Measurements from ENCODE around the gene LCN9. TPM values are rescaled to one million over a fixed set of nuclear protein-coding genes. Genes with fewer than 3 reads are reported as not detected.

LCN9 gene
- total and polyA plus RNA-seq, 2 donors from 2014 or later: not detected

DNA sequence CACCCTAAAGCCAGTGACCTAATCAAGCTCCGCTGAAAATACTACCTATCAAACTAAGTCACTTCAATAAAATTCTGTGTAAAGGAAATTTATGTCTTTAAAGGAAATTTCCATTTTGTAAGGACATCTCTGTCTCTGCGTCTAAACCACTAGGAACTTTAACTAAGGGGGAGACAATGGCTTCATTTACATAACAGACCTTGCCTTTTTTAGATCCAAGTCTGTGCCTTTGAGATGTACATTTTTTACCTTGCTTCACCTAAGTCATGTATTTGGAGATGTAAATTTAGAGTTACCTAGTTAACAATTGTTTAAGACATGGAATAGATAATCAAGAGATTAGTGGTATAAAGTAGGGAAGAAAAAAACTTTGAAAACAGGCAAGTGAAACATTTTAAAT is 13.6 kb upstream of the LCN9 start:
- no peaks in the 10 kb centered on the region for H3K27me3 ChIP-seq (ENCODE audit: control insufficient read depth, insufficient read depth, low read length)
- TF ChIP-seq, protein P1, sequence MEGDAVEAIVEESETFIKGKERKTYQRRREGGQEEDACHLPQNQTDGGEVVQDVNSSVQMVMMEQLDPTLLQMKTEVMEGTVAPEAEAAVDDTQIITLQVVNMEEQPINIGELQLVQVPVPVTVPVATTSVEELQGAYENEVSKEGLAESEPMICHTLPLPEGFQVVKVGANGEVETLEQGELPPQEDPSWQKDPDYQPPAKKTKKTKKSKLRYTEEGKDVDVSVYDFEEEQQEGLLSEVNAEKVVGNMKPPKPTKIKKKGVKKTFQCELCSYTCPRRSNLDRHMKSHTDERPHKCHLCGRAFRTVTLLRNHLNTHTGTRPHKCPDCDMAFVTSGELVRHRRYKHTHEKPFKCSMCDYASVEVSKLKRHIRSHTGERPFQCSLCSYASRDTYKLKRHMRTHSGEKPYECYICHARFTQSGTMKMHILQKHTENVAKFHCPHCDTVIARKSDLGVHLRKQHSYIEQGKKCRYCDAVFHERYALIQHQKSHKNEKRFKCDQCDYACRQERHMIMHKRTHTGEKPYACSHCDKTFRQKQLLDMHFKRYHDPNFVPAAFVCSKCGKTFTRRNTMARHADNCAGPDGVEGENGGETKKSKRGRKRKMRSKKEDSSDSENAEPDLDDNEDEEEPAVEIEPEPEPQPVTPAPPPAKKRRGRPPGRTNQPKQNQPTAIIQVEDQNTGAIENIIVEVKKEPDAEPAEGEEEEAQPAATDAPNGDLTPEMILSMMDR (IDR thresholded peaks at IDR 0.05; ENCODE audit: borderline replicate concordance, extremely low read depth, insufficient read depth): no peak
- H3K9ac ChIP-seq (ENCODE audit: low read length in 3 of 3): no peak overlapping the region
- DNase-seq (no peak), FAIRE-seq (no peak)
- no peak overlapping the region for H3K27ac ChIP-seq (ENCODE audit: low read depth in 2 of 2, low read length in 2 of 2)
- no peaks in the 10 kb centered on the region for H3K4me1 ChIP-seq (ENCODE audit: control insufficient read depth in 2 of 3, insufficient read depth in 2 of 3, low read depth in 1 of 3, low read length in 3 of 3)
- intact Hi-C loops (cut with DNase I): no loop called here
- peaks cover 3 to 22% (median 18%) of the 10 kb centered on the region in 3 donors for H3K9me3 ChIP-seq (ENCODE audit: control insufficient read depth in 2 of 3, insufficient read depth in 1 of 3, low read length in 3 of 3)
- H3K36me3 ChIP-seq (ENCODE audit: control insufficient read depth in 2 of 3, insufficient read depth in 3 of 3, low read length in 3 of 3): no peaks in the 10 kb centered on the region
- H3K4me3 ChIP-seq (ENCODE audit: low read length in 3 of 3): no peak overlapping the region

DNA sequence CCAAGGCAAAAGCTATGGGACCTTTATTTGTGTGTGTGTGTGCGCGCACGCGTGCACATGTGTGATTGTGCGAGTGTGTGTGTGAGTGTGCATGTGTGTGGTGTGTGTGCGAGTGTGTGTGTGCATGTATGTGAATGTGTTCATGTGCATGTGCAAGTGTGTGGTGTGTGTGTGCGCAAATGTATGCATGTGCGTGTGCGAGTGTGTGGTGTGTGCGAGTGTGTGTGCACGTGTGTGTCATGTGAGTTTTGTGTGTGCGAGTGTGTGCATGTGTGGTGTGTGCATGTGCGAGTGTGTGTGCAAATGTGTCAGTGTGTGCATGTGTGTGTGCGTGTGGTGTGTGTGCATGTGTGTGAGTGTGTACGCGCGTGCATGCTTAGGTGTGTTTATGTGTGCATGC is 12.7 kb upstream of the LCN9 start:
- FAIRE-seq: no peak

DNA sequence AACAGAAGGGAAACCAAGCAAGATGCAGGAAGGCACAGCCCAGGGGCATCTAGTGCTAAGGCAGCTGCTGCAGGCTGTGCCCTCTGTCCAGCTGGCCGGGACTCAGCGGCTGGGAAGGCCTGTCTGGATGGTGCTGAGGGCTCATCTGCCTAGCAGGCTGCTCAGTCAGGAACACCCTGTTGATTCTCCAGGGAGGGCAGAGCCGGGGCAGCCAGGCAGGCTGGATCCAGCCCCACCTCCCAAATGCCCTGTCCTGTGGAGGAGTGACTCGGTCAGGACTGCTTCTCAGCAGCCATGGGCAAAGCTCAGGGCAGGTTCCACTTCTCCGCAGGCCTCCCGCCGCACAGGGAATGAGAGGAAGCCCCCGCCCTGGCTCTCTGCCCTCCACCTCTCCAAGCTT is 7.8 kb upstream of the LCN9 start:
- no peaks in the 10 kb centered on the region for H3K27me3 ChIP-seq (ENCODE audit: control insufficient read depth, insufficient read depth, low read length)
- DNase-seq (peak in 1 of 5 donors; percentile 55), FAIRE-seq (no peak)
- no peaks in the 10 kb centered on the region for H3K4me1 ChIP-seq (ENCODE audit: control insufficient read depth in 2 of 3, insufficient read depth in 2 of 3, low read depth in 1 of 3, low read length in 3 of 3)
- intact Hi-C loops (cut with DNase I): no loop called here
- H3K9me3 ChIP-seq (ENCODE audit: control insufficient read depth in 2 of 3, insufficient read depth in 1 of 3, low read length in 3 of 3): peaks cover 0 to 3% (median 0%) of the 10 kb centered on the region in 3 donors
- no peaks in the 10 kb centered on the region for H3K36me3 ChIP-seq (ENCODE audit: control insufficient read depth in 2 of 3, insufficient read depth in 3 of 3, low read length in 3 of 3)
- H3K27ac ChIP-seq (ENCODE audit: low read depth in 2 of 2, low read length in 2 of 2): no peak overlapping the region
- TF ChIP-seq, protein P1 (IDR thresholded peaks at IDR 0.05; ENCODE audit: borderline replicate concordance, extremely low read depth, insufficient read depth): no peak
- H3K9ac ChIP-seq (ENCODE audit: low read length in 3 of 3): no peak overlapping the region
- no peak overlapping the region for H3K4me3 ChIP-seq (ENCODE audit: low read length in 3 of 3)

More for the DNA sequence above, 12.7 kb upstream of the LCN9 start:
- no peak overlapping the region for H3K9ac ChIP-seq (ENCODE audit: low read length in 3 of 3)
- intact Hi-C loops (cut with DNase I): no loop called here
- H3K9me3 ChIP-seq (ENCODE audit: control insufficient read depth in 2 of 3, insufficient read depth in 1 of 3, low read length in 3 of 3): peaks cover 3 to 15% (median 12%) of the 10 kb centered on the region in 3 donors
- H3K4me3 ChIP-seq (ENCODE audit: low read length in 3 of 3): peak overlapping the region in 1 of 3 donors; percentile 30
- H3K4me1 ChIP-seq (ENCODE audit: control insufficient read depth in 2 of 3, insufficient read depth in 2 of 3, low read depth in 1 of 3, low read length in 3 of 3): no peaks in the 10 kb centered on the region
- no peaks in the 10 kb centered on the region for H3K27me3 ChIP-seq (ENCODE audit: control insufficient read depth, insufficient read depth, low read length)
- TF ChIP-seq, protein P1 (IDR thresholded peaks at IDR 0.05; ENCODE audit: borderline replicate concordance, extremely low read depth, insufficient read depth): no peak
- no peaks in the 10 kb centered on the region for H3K36me3 ChIP-seq (ENCODE audit: control insufficient read depth in 2 of 3, insufficient read depth in 3 of 3, low read length in 3 of 3)
- H3K27ac ChIP-seq (ENCODE audit: low read depth in 2 of 2, low read length in 2 of 2): no peak overlapping the region
- DNase-seq: no peak

DNA sequence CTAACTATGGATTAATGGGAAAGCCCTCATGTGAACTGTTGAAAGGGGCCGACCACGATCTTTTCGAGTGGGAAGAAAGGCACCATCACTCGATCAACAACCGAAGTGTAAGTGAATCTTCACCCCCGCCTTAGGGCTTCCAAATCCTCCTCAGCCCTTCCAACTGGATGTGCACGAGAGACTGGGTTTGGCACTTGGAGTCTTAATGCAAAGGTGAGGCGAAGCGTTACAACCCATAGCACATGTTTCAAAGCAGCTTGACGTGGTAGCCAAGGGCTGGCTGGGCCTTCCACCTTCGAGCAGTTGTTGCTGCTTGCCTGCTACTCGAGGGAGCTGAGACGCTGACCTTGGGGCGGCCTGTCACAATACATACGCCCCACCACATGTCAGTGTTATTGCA is 5.7 kb upstream of the LCN9 start:
- no peak for FAIRE-seq
- H3K27ac ChIP-seq (ENCODE audit: low read depth in 2 of 2, low read length in 2 of 2): no peak overlapping the region
- TF ChIP-seq, protein P1 (IDR thresholded peaks at IDR 0.05; ENCODE audit: borderline replicate concordance, extremely low read depth, insufficient read depth): no peak
- H3K4me3 ChIP-seq (ENCODE audit: low read length in 3 of 3): no peak overlapping the region
- DNase-seq: no peak
- no peaks in the 10 kb centered on the region for H3K4me1 ChIP-seq (ENCODE audit: control insufficient read depth in 2 of 3, insufficient read depth in 2 of 3, low read depth in 1 of 3, low read length in 3 of 3)
- intact Hi-C loops (cut with DNase I): no loop called here
- H3K9ac ChIP-seq (ENCODE audit: low read length in 3 of 3): no peak overlapping the region
- H3K9me3 ChIP-seq (ENCODE audit: control insufficient read depth in 2 of 3, insufficient read depth in 1 of 3, low read length in 3 of 3): no peaks in the 10 kb centered on the region
- H3K27me3 ChIP-seq (ENCODE audit: control insufficient read depth, insufficient read depth, low read length): no peaks in the 10 kb centered on the region
- H3K36me3 ChIP-seq (ENCODE audit: control insufficient read depth in 2 of 3, insufficient read depth in 3 of 3, low read length in 3 of 3): no peaks in the 10 kb centered on the region
